PC-3 (cell line): ENCODE results near the gene SEMA3C. TPM values are rescaled to one million over a fixed set of nuclear protein-coding genes. Genes with fewer than 3 reads are reported as not detected.

Experiments
- ATAC-seq: fragments of 200-7000 bp; cut with Tn5 transposase; 2 replicates; pipeline ENCODE4 v1.9.1; 2020; ENCODE audit warnings: mild to moderate bottlenecking, moderate library complexity
- BruUV-seq: library from RNA; stranded (reverse); fragments of 400-500 nt; replicated peaks from 2 replicates; lab custom pipeline; 2021; lab: Mats Ljungman, UMichigan
- CTCF ChIA-PET: fragments of 300-600 bp; sonication (Branson Sonifier 250); formaldehyde crosslinking; loops from one replicate; lab custom pipeline; 2022; ENCODE audit warnings: antibody characterized with exemption; lab: Charles Lee
- POLR2A ChIA-PET: fragments of 300-600 bp; sonication (Branson Sonifier 250); formaldehyde crosslinking; loops from one replicate; lab custom pipeline; 2022; ENCODE audit warnings: antibody characterized with exemption; ENCODE audit not compliant: unreplicated experiment; lab: Charles Lee
- DNase-seq: peaks from one replicate; pipeline ENCODE4 v3.0.0-alpha.2; 2015
- H2AFZ ChIP-seq: fragments of 300-600 bp; sonication (generic); 2 replicates; pipeline ENCODE4 v1.6.0; 2016; ENCODE audit warnings: antibody characterized with exemption, low read length
- H3F3A ChIP-seq: fragments of 300-600 bp; sonication (generic); one replicate; pipeline ENCODE4 v1.6.0; 2017; ENCODE audit warnings: antibody characterized with exemption, low read length, control low read depth, mild to moderate bottlenecking; ENCODE audit not compliant: unreplicated experiment
- H3K27ac ChIP-seq: fragments of 300-600 bp; sonication (generic); 2 replicates; pipeline ENCODE4 v1.5.1; 2016; ENCODE audit warnings: mild to moderate bottlenecking, low read length
- H3K27me3 ChIP-seq: fragments of 300-600 bp; sonication (generic); 2 replicates; pipeline ENCODE4 v1.6.1; 2016; ENCODE audit warnings: low read length, mixed read lengths
- H3K36me3 ChIP-seq: fragments of 300-600 bp; sonication (generic); 2 replicates; pipeline ENCODE4 v1.6.1; 2016; ENCODE audit warnings: low read depth, mixed run types, low read length, mixed read lengths
- H3K4me1 ChIP-seq: fragments of 300-600 bp; sonication (generic); 2 replicates; pipeline ENCODE4 v1.5.1; 2016; ENCODE audit warnings: low read length; ENCODE audit not compliant: insufficient read depth
- H3K4me2 ChIP-seq: fragments of 300-600 bp; sonication (generic); 2 replicates; pipeline ENCODE4 v1.6.0; 2016; ENCODE audit warnings: low read length
- H3K4me3 ChIP-seq: fragments of 300-600 bp; sonication (generic); 2 replicates; pipeline ENCODE4 v1.5.1; 2016; ENCODE audit warnings: mild to moderate bottlenecking, low read length, mixed read lengths
- H3K79me2 ChIP-seq: fragments of 300-600 bp; sonication (generic); 2 replicates; pipeline ENCODE4 v1.6.1; 2017; ENCODE audit warnings: low read length, mixed read lengths
- H3K9ac ChIP-seq: fragments of 300-600 bp; sonication (generic); 2 replicates; pipeline ENCODE4 v1.6.0; 2016; ENCODE audit warnings: mild to moderate bottlenecking, low read length
- H3K9me2 ChIP-seq: fragments of 300-600 bp; sonication (generic); replicated peaks from 2 replicates; pipeline ENCODE4 v1.6.1; 2016; ENCODE audit warnings: mixed run types, low read length, mixed read lengths
- H3K9me3 ChIP-seq: fragments of 300-600 bp; sonication (generic); 2 replicates; pipeline ENCODE4 v1.6.1; 2016; ENCODE audit warnings: low read length, mixed read lengths
- H4K20me1 ChIP-seq: fragments of 300-600 bp; sonication (generic); 2 replicates; pipeline ENCODE4 v1.6.1; 2016; ENCODE audit warnings: low read length, mixed read lengths
- CTCF ChIP-seq: fragments of 300-600 bp; sonication (generic); conservative IDR thresholded peaks from 2 replicates; pipeline ENCODE4 v1.5.1; 2017; ENCODE audit warnings: antibody characterized with exemption, low read depth, mild to moderate bottlenecking, low read length
- EZH2 ChIP-seq: fragments of 300-600 bp; sonication (generic); IDR thresholded peaks from one replicate; pipeline ENCODE4 v1.6.1; 2017; ENCODE audit warnings: antibody characterized with exemption, mild to moderate bottlenecking, low read length; ENCODE audit not compliant: unreplicated experiment
- EZH2phosphoT487 ChIP-seq: fragments of 300-600 bp; sonication (generic); IDR thresholded peaks from 2 replicates; pipeline ENCODE4 v1.6.1; 2018; ENCODE audit warnings: mild to moderate bottlenecking, antibody characterized with exemption, low read length, borderline replicate concordance
- intact Hi-C: fragments of 100-400 bp; cut with micrococcal nuclease; formaldehyde crosslinking; loops from 2 replicates; pipeline ENCODE4 v1.9.0; 2023
- total RNA-seq: library from RNA; depleted of rRNA; stranded (reverse); fragments of >200 nt; gene quantifications from 2 replicates; pipeline ENCODE4 v1.2.3, GENCODE V29; 2014

The SEMA3C gene
- total RNA-seq, 1 experiment from 2014 or later, result 28.0 TPM

GRCh38 chr7:80967071-80967916, 48.4 kb upstream of the SEMA3C start:
- ChIA-PET CTCF (no interaction called here), POLR2A (no interaction called here)
- no TSS peak for BruUV-seq
- Histone ChIP-seq H3K27me3 (no peaks in the 10 kb centered on the region), H3K4me3 (no peak overlapping the region), H3K9me2 (no peaks in the 10 kb centered on the region), H3K9me3 (no peaks in the 10 kb centered on the region), H3K4me2 (no peak overlapping the region), H3K9ac (no peak overlapping the region), H2AFZ (no peak overlapping the region), H3K4me1 (no peaks in the 10 kb centered on the region), H3K79me2 (no peaks in the 10 kb centered on the region), H4K20me1 (no peaks in the 10 kb centered on the region), H3F3A (no peaks in the 10 kb centered on the region), H3K27ac (no peak overlapping the region), H3K36me3 (no peaks in the 10 kb centered on the region)
- no peak for TF ChIP-seq EZH2phosphoT487
- no peak for TF ChIP-seq EZH2
- TF ChIP-seq CTCF, result no peak
- ATAC-seq (no peak), DNase-seq (no peak)
- intact Hi-C loops, result no loop called here

GRCh38 chr7:80960244-80960795, 41.5 kb upstream of the SEMA3C start:
- BruUV-seq, result no TSS peak
- Histone ChIP-seq H3K27ac (no peak overlapping the region), H3F3A (no peaks in the 10 kb centered on the region), H4K20me1 (no peaks in the 10 kb centered on the region), H3K27me3 (no peaks in the 10 kb centered on the region), H3K9me3 (no peaks in the 10 kb centered on the region), H3K4me2 (no peak overlapping the region), H2AFZ (no peak overlapping the region), H3K9ac (no peak overlapping the region), H3K36me3 (no peaks in the 10 kb centered on the region), H3K4me1 (no peaks in the 10 kb centered on the region), H3K9me2 (no peaks in the 10 kb centered on the region), H3K4me3 (no peak overlapping the region), H3K79me2 (no peaks in the 10 kb centered on the region)
- TF ChIP-seq EZH2phosphoT487, result no peak
- no peak for TF ChIP-seq CTCF
- TF ChIP-seq EZH2, result no peak
- peak; percentile 19 for DNase-seq
- CTCF ChIA-PET, result no interaction called here
- ATAC-seq, result no peak
- intact Hi-C loops, result no loop called here
- POLR2A ChIA-PET, result no interaction called here

- CTCF ChIA-PET, result interaction anchor here (0.7 kb wide), 1 partner anchor 15 kb away, joined by 3 read pairs; no protein-coding TSS in a partner anchor
- H4K20me1 ChIP-seq, result no peaks in the 10 kb centered on the region
- no peak for DNase-seq
- no peak overlapping the region for H3K4me2 ChIP-seq
- no peaks in the 10 kb centered on the region for H3K27me3 ChIP-seq
- TF ChIP-seq EZH2 (no peak), EZH2phosphoT487 (no peak), CTCF (no peak)
- POLR2A ChIA-PET, result no interaction called here
- H3K4me1 ChIP-seq, result no peaks in the 10 kb centered on the region
- no peaks in the 10 kb centered on the region for H3F3A ChIP-seq
- H3K79me2 ChIP-seq, result no peaks in the 10 kb centered on the region
- H2AFZ ChIP-seq, result no peak overlapping the region
- H3K9me2 ChIP-seq, result no peaks in the 10 kb centered on the region
- BruUV-seq, result no TSS peak
- no peak overlapping the region for H3K27ac ChIP-seq
- no peaks in the 10 kb centered on the region for H3K9me3 ChIP-seq
- no peak overlapping the region for H3K4me3 ChIP-seq
- H3K9ac ChIP-seq, result no peak overlapping the region
- ATAC-seq, result no peak
- intact Hi-C loops, result no loop called here
- H3K36me3 ChIP-seq, result no peaks in the 10 kb centered on the region
Measured at GRCh38 chr7:80957226-80957777, 38.5 kb upstream of the SEMA3C start.
